OCI-LY1 (cell line): ENCODE data around the gene MET.

Experiments used
- H2AFZ ChIP-seq: fragments of 200-600 bp; sonication (generic), shearing (Covaris generic); 2 replicates; pipeline ENCODE4 v1.6.0; 2014; ENCODE audit warnings: antibody characterized with exemption, mild to moderate bottlenecking, low read length
- H3F3A ChIP-seq: fragments of 200-600 bp; sonication (generic), shearing (Covaris generic); 2 replicates; pipeline ENCODE4 v1.6.0; 2014; ENCODE audit warnings: mild to moderate bottlenecking, antibody characterized with exemption, low read length, moderate library complexity; ENCODE audit not compliant: insufficient read depth
- H3K27ac ChIP-seq: fragments of 200-600 bp; sonication (generic); 2 replicates; pipeline ENCODE4 v1.5.1; 2014; ENCODE audit warnings: low read length, mixed run types, mild to moderate bottlenecking, low read depth; ENCODE audit not compliant: poor library complexity, severe bottlenecking
- H3K27me3 ChIP-seq: fragments of 200-600 bp; sonication (generic); 2 replicates; pipeline ENCODE4 v1.6.0; 2014; ENCODE audit warnings: antibody characterized with exemption, mild to moderate bottlenecking, low read length, moderate library complexity; ENCODE audit not compliant: insufficient read depth
- H3K36me3 ChIP-seq: fragments of 200-600 bp; sonication (generic); 2 replicates; pipeline ENCODE4 v1.6.1; 2014; ENCODE audit warnings: mild to moderate bottlenecking, antibody characterized with exemption, low read length, moderate library complexity, mixed read lengths; ENCODE audit not compliant: insufficient read depth
- H3K4me1 ChIP-seq: fragments of 200-600 bp; sonication (generic); 2 replicates; pipeline ENCODE4 v1.5.1; 2014; ENCODE audit warnings: mild to moderate bottlenecking, low read length, moderate library complexity; ENCODE audit not compliant: insufficient read depth, severe bottlenecking
- H3K4me2 ChIP-seq: fragments of 200-600 bp; sonication (generic), shearing (Covaris generic); 2 replicates; pipeline ENCODE4 v1.6.1; 2014; ENCODE audit warnings: low read length
- H3K4me3 ChIP-seq: fragments of 200-600 bp; sonication (generic); 2 replicates; pipeline ENCODE4 v1.5.1; 2014; ENCODE audit warnings: low read length, low read depth, mild to moderate bottlenecking, mixed read lengths; ENCODE audit not compliant: poor library complexity, severe bottlenecking
- H3K79me2 ChIP-seq: fragments of 200-600 bp; shearing (Covaris generic); 2 replicates; pipeline ENCODE4 v1.6.1; 2016; ENCODE audit warnings: mixed run types, low read length, mixed read lengths; ENCODE audit not compliant: insufficient read depth
- H3K9ac ChIP-seq: fragments of 200-600 bp; sonication (generic), shearing (Covaris generic); 2 replicates; pipeline ENCODE4 v1.6.1; 2014; ENCODE audit warnings: mild to moderate bottlenecking, low read length, mixed read lengths
- H3K9me2 ChIP-seq: fragments of 200-600 bp; sonication (generic), shearing (Covaris generic); 2 replicates; pipeline ENCODE4 v1.6.1; 2014; ENCODE audit warnings: low read depth, mild to moderate bottlenecking, low read length, mixed read lengths
- H3K9me3 ChIP-seq: fragments of 200-600 bp; shearing (Covaris generic); 2 replicates; pipeline ENCODE4 v1.6.1; 2014; ENCODE audit warnings: low read length, mixed read lengths
- H4K20me1 ChIP-seq: fragments of 200-600 bp; sonication (generic), shearing (Covaris generic); 2 replicates; pipeline ENCODE4 v1.6.0; 2016; ENCODE audit warnings: mild to moderate bottlenecking, low read length; ENCODE audit not compliant: insufficient read depth
- CTCF ChIP-seq: fragments of 200-600 bp; sonication (generic), shearing (Covaris generic); IDR thresholded peaks from 2 replicates; pipeline ENCODE4 v1.5.1; 2017; ENCODE audit warnings: mild to moderate bottlenecking, antibody characterized with exemption, low read length, moderate library complexity, mixed read lengths
- EZH2 ChIP-seq: fragments of 200-600 bp; sonication (generic), shearing (Covaris generic); IDR thresholded peaks from 2 replicates; pipeline ENCODE4 v1.8.0; 2017; ENCODE audit warnings: borderline replicate concordance, mixed run types, mild to moderate bottlenecking, antibody characterized with exemption, low read length, moderate library complexity, mixed read lengths

The MET gene

GRCh38 chr7:116679500-116679899 lies 7.5 kb downstream of the MET start:
- Histone ChIP-seq H3K4me2 (no peak overlapping the region), H3K27ac (no peak overlapping the region), H3K9ac (no peak overlapping the region), H3K36me3 (no peaks in the 10 kb centered on the region), H3F3A (no peaks in the 10 kb centered on the region), H3K27me3 (peaks cover 3% of the 10 kb centered on the region; the same call in 1 of the 2 replicates), H3K4me1 (peaks cover 8% of the 10 kb centered on the region), H3K9me2 (no peaks in the 10 kb centered on the region), H3K9me3 (no peaks in the 10 kb centered on the region), H4K20me1 (no peaks in the 10 kb centered on the region; the same call in 1 of the 2 replicates), H2AFZ (no peak overlapping the region), H3K4me3 (no peak overlapping the region), H3K79me2 (no peaks in the 10 kb centered on the region)
- TF ChIP-seq EZH2 (no peak), CTCF (no peak)

GRCh38 chr7:116683786-116684185 lies 11.8 kb downstream of the MET start:
- Histone ChIP-seq H3K9ac (no peak overlapping the region), H3K4me1 (peaks cover 8% of the 10 kb centered on the region), H3K9me3 (no peaks in the 10 kb centered on the region), H3K79me2 (no peaks in the 10 kb centered on the region), H4K20me1 (no peaks in the 10 kb centered on the region; the same call in 1 of the 2 replicates), H3K36me3 (no peaks in the 10 kb centered on the region), H3K27ac (no peak overlapping the region), H3K4me3 (no peak overlapping the region), H3K4me2 (no peak overlapping the region), H3K9me2 (no peaks in the 10 kb centered on the region), H2AFZ (no peak overlapping the region), H3K27me3 (peaks cover under 1% of the 10 kb centered on the region; the same call in 1 of the 2 replicates), H3F3A (no peaks in the 10 kb centered on the region)
- no peak for TF ChIP-seq CTCF
- TF ChIP-seq EZH2: no peak

- H2AFZ ChIP-seq: no peak overlapping the region
- H3K9me3 ChIP-seq: no peaks in the 10 kb centered on the region
- no peaks in the 10 kb centered on the region; the same call in 1 of the 2 replicates for H4K20me1 ChIP-seq
- H3K4me3 ChIP-seq: no peak overlapping the region
- H3K27ac ChIP-seq: no peak overlapping the region
- H3F3A ChIP-seq: no peaks in the 10 kb centered on the region
- H3K9me2 ChIP-seq: no peaks in the 10 kb centered on the region
- no peak for TF ChIP-seq CTCF
- no peak for TF ChIP-seq EZH2
- no peaks in the 10 kb centered on the region for H3K79me2 ChIP-seq
- H3K4me2 ChIP-seq: no peak overlapping the region
- H3K27me3 ChIP-seq: no peaks in the 10 kb centered on the region; the same call in 1 of the 2 replicates
- H3K9ac ChIP-seq: no peak overlapping the region
- H3K4me1 ChIP-seq: peaks cover 8% of the 10 kb centered on the region
- no peaks in the 10 kb centered on the region for H3K36me3 ChIP-seq
Observed at GRCh38 chr7:116686033-116686432, 14.0 kb downstream of the MET start.
